GM12878 (cell line): ENCODE measurements around the gene NPAS2.

Source experiments
- CREM ChIP-seq: IDR thresholded peaks from 2 replicates; pipeline ENCODE4 v1.6.1; 2014; ENCODE audit warnings: antibody characterized with exemption, low read depth
- CTCF ChIP-seq, 3 experiments: IDR thresholded peaks in 2 of 3; conservative IDR thresholded peaks in 1 of 3; 2 replicates each; pipeline ENCODE4 v1.5.1; 2011; ENCODE audit warnings: low read depth in 3 of 3, low read length in 3 of 3, mild to moderate bottlenecking in 3 of 3, control low read depth in 2 of 3, moderate library complexity in 2 of 3, inconsistent platforms in 1 of 3, mixed read lengths in 1 of 3; ENCODE audit not compliant: control insufficient read depth in 2 of 3, insufficient read depth in 1 of 3; ENCODE audit errors: extremely low read depth in 1 of 3
- IKZF1 ChIP-seq: fragments of 450-650 bp; conservative IDR thresholded peaks from 2 replicates; pipeline ENCODE4 v1.6.1; 2017; ENCODE audit warnings: antibody characterized with exemption, mild to moderate bottlenecking
- MAX ChIP-seq: IDR thresholded peaks from 2 replicates; pipeline ENCODE4 v1.6.1; 2012; ENCODE audit warnings: low read depth, low read length, improper control_type of control experiment
- RFX5 ChIP-seq: IDR thresholded peaks from 2 replicates; pipeline ENCODE4 v1.6.1; 2011; ENCODE audit warnings: low read depth, low read length, improper control_type of control experiment
- SMARCA5 ChIP-seq: fragments of 450-650 bp; IDR thresholded peaks from 2 replicates; pipeline ENCODE4 v1.6.1; 2017; ENCODE audit warnings: mild to moderate bottlenecking
- STAT1 ChIP-seq: fragments of 450-650 bp; conservative IDR thresholded peaks from 2 replicates; pipeline ENCODE4 v1.6.1; 2014; ENCODE audit warnings: antibody characterized with exemption, mild to moderate bottlenecking
- WRNIP1 ChIP-seq: IDR thresholded peaks from 2 replicates; pipeline ENCODE4 v1.6.1; 2011; ENCODE audit warnings: low read depth, low read length, improper control_type of control experiment, borderline replicate concordance
- ZNF274 ChIP-seq: IDR thresholded peaks from one replicate; pipeline ENCODE4 v1.8.0; 2011; ENCODE audit not compliant: insufficient read length, insufficient read depth

- TF ChIP-seq CTCF (IDR thresholded peaks at IDR 0.05 in 2 of 3, conservative IDR thresholded peaks at IDR 0.05 in 1 of 3; ENCODE audit: control insufficient read depth in 2 of 3, extremely low read depth in 1 of 3, insufficient read depth in 1 of 3, low read depth in 3 of 3, low read length in 3 of 3) (no peak), WRNIP1 (no peak), CREM (no peak), RFX5 (no peak), MAX (no peak), STAT1 (no peak), ZNF274 (no peak), IKZF1 (no peak), SMARCA5 (no peak)
Observed at GRCh38 chr2:100812573-100812972, 7.4 kb upstream of the NPAS2 start.
